B cell (primary cell): ENCODE measurements around the gene SRRM4. TPM values are rescaled to one million over a fixed set of nuclear protein-coding genes. Genes with fewer than 3 reads are reported as not detected.
"Not testable (repeated sequence)": the region's sequence is repeated elsewhere in the genome, so short reads cannot be mapped to it uniquely, and the experiment has no call there.

Source experiments
- ATAC-seq: fragments of 200-7000 bp; cut with Tn5 transposase; one replicate; pipeline ENCODE4 v1.10.0; 2021; ENCODE audit warnings: low read depth, mild to moderate bottlenecking, moderate number of reproducible peaks, moderate library complexity
- CTCF ChIA-PET: fragments of 350-600 bp; sonication (Branson Sonifier 250); formaldehyde crosslinking; loops from one replicate; lab custom pipeline; 2021; ENCODE audit warnings: antibody characterized with exemption, inconsistent platforms; lab: Charles Lee
- POLR2A ChIA-PET: fragments of 350-600 bp; sonication (Branson Sonifier 250); formaldehyde crosslinking; loops from one replicate; lab custom pipeline; 2021; ENCODE audit warnings: antibody characterized with exemption; lab: Charles Lee
- DNase-seq: peaks from one replicate; pipeline ENCODE4 v3.0.0; 2013
- H2AFZ ChIP-seq: 2 replicates; pipeline ENCODE4 v1.6.1; 2012; ENCODE audit warnings: mild to moderate bottlenecking, low read depth, low read length; ENCODE audit not compliant: insufficient read depth, poor library complexity, severe bottlenecking
- H3K27ac ChIP-seq, 2 donors: 1 replicate in 1 of 2; 2 replicates in 1 of 2; pipeline ENCODE4 v1.5.1; 2012 to 2013; ENCODE audit warnings: low read length in 2 of 2, mild to moderate bottlenecking in 2 of 2, moderate library complexity in 1 of 2
- H3K27me3 ChIP-seq, 4 experiments: fragments of 200-600 bp in 1 of 4; sonication (generic) in 1 of 4; replicated peaks in 1 of 4; 1 replicate in 2 of 4; 2 replicates in 2 of 4; pipeline versions ENCODE4 v1.6.1 to v1.7.0; 2013 to 2016; ENCODE audit warnings: low read length in 3 of 4, mild to moderate bottlenecking in 2 of 4, mixed read lengths in 1 of 4, moderate library complexity in 1 of 4; ENCODE audit not compliant: insufficient read depth in 4 of 4, control insufficient read depth in 3 of 4; ENCODE audit errors: control extremely low read depth in 1 of 4
- H3K36me3 ChIP-seq, 2 experiments: replicated peaks in 1 of 2; 1 replicate in 1 of 2; 2 replicates in 1 of 2; pipeline versions ENCODE4 v1.6.1 to v1.7.1; 2013; ENCODE audit warnings: low read length in 1 of 2; ENCODE audit not compliant: insufficient read depth in 2 of 2, control insufficient read depth in 1 of 2; ENCODE audit errors: control extremely low read depth in 1 of 2, extremely low read depth in 1 of 2
- H3K4me1 ChIP-seq, 2 donors: fragments of 200-600 bp in 1 of 2; sonication (generic) in 1 of 2; 1 replicate in 1 of 2; 2 replicates in 1 of 2; pipeline versions ENCODE4 v1.5.1 to v1.6.1; 2013 to 2017; ENCODE audit warnings: low read length in 2 of 2; ENCODE audit not compliant: control insufficient read depth in 2 of 2, insufficient read depth in 2 of 2
- H3K4me2 ChIP-seq: replicated peaks from 2 replicates; pipeline ENCODE3; 2012; ENCODE audit warnings: mild to moderate bottlenecking, low read depth, low read length; ENCODE audit not compliant: poor library complexity, severe bottlenecking
- H3K4me3 ChIP-seq, 5 experiments: fragments of 200-600 bp in 1 of 5; sonication (generic) in 1 of 5; 1 replicate in 3 of 5; 2 replicates in 2 of 5; pipeline versions ENCODE4 v1.5.1 to v1.7.0; 2011 to 2016; ENCODE audit warnings: low read length in 4 of 5, mild to moderate bottlenecking in 4 of 5, low read depth in 2 of 5, control low read depth in 1 of 5, moderate library complexity in 1 of 5; ENCODE audit not compliant: insufficient read depth in 1 of 5; ENCODE audit errors: control extremely low read depth in 1 of 5, extremely low read depth in 1 of 5
- H3K79me2 ChIP-seq: fragments of 200-600 bp; sonication (generic); one replicate; pipeline ENCODE4 v1.6.0; 2016; ENCODE audit warnings: low read length; ENCODE audit not compliant: control insufficient read depth, insufficient read depth
- H3K9ac ChIP-seq: fragments of 200-600 bp; sonication (generic); 2 replicates; pipeline ENCODE4 v1.6.1; 2017; ENCODE audit warnings: mild to moderate bottlenecking, low read length, moderate library complexity
- H3K9me3 ChIP-seq, 3 donors: one replicate each; pipeline versions ENCODE4 v1.6.1 to v1.7.1; 2013; ENCODE audit warnings: low read length in 2 of 3; ENCODE audit not compliant: control insufficient read depth in 2 of 3, insufficient read depth in 1 of 3; ENCODE audit errors: control extremely low read depth in 1 of 3
- H4K20me1 ChIP-seq: 2 replicates; pipeline ENCODE4 v1.6.0; 2012; ENCODE audit warnings: mild to moderate bottlenecking, low read length; ENCODE audit not compliant: insufficient read depth, control insufficient read depth, poor library complexity, severe bottlenecking
- H3K27ac Mint-ChIP-seq: one replicate; pipeline ENCODE4 v1.8.0; 2021; ENCODE audit warnings: mixed read lengths
- H3K27me3 Mint-ChIP-seq: one replicate; pipeline ENCODE4 v1.8.0; 2021; ENCODE audit warnings: mixed read lengths
- H3K4me1 Mint-ChIP-seq: one replicate; pipeline ENCODE4 v1.8.0; 2021; ENCODE audit warnings: mixed read lengths
- H3K4me3 Mint-ChIP-seq: one replicate; pipeline ENCODE4 v1.8.0; 2021; ENCODE audit warnings: mixed read lengths
- H3K9me3 Mint-ChIP-seq: one replicate; pipeline ENCODE4 v1.8.0; 2022; ENCODE audit warnings: mixed read lengths; ENCODE audit not compliant: insufficient read depth
- EZH2 ChIP-seq: IDR thresholded peaks from 2 replicates; pipeline ENCODE4 v1.6.1; 2012; ENCODE audit warnings: borderline replicate concordance, low read depth, mild to moderate bottlenecking, moderate library complexity, low read length; ENCODE audit not compliant: insufficient read depth, poor library complexity, severe bottlenecking
- WGBS: methylation state at CpG from one replicate; pipeline ENCODE4 v1.1.5; 2013; ENCODE audit warnings: missing lambda C conversion rate; ENCODE audit not compliant: insufficient coverage; 5-methylcytosine and 5-hydroxymethylcytosine counted together
- intact Hi-C: fragments of 100-400 bp; cut with micrococcal nuclease; formaldehyde crosslinking; loops from one replicate; pipeline ENCODE4 v1.10.0; 2022
- polyA plus RNA-seq: library from polyadenylated mRNA; depleted of rRNA; stranded (reverse); fragments of >200 nt; gene quantifications from 2 replicates; pipeline ENCODE4 v1.2.3, GENCODE V29; 2012
- total RNA-seq, 2 donors: library from RNA; stranded (reverse); fragments of 120-200 nt in 1 of 2; gene quantifications; 1 replicate in 1 of 2; 2 replicates in 1 of 2; pipeline versions ENCODE4 v1.2.3 to v1.2.4, GENCODE V29; 2013 to 2022
- TF ChIP-seq, protein P1 (sequence below): fragments of 200-600 bp; IDR thresholded peaks from one replicate; pipeline ENCODE4 v1.8.0; 2022; ENCODE audit warnings: antibody characterized with exemption, mild to moderate bottlenecking

SRRM4 gene
- total and polyA plus RNA-seq, 2 donors (not counting 1 experiment from before 2014, with no cell fraction given) = not detected

DNA sequence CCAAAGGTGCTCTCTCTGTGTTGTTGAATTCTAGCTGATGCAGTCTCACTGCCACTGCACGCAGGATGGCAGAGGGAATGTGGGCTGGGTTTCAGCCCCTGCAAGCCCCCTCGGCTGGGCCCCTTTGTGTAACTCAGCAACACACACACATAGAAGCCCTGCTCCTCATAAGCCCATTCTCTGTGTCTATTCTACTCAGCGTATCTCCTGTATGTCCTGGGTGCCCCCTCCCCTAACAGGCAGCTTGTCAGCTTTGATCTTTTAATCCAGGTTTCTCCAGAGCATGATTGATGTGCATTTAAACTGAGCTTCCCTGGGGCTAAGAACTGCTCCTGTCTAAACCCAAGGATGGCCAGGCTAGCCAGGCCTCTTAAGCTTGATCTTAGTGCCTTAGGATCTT is 43.0 kb downstream of the SRRM4 start:
- Mint-ChIP-seq H3K4me1 (no peaks in the 10 kb centered on the region), H3K9me3 (peaks cover 3% of the 10 kb centered on the region), H3K4me3 (no peak overlapping the region), H3K27me3 (peaks cover 8% of the 10 kb centered on the region), H3K27ac (no peak overlapping the region)
- Histone ChIP-seq H3K27ac (no peak overlapping the region), H3K4me3 (no peak overlapping the region), H3K9ac (no peak overlapping the region), H3K27me3 (peaks cover 0 to 4% (median 0%) of the 10 kb centered on the region in 4 experiments), H3K36me3 (no peaks in the 10 kb centered on the region), H3K79me2 (no peaks in the 10 kb centered on the region), H3K9me3 (peaks cover 2 to 9% (median 4%) of the 10 kb centered on the region in 3 donors), H3K4me1 (no peaks in the 10 kb centered on the region), H2AFZ (no peak overlapping the region), H3K4me2 (no peak overlapping the region), H4K20me1 (no peaks in the 10 kb centered on the region)
- ATAC-seq (no peak), DNase-seq (no peak)
- TF ChIP-seq, protein P1, sequence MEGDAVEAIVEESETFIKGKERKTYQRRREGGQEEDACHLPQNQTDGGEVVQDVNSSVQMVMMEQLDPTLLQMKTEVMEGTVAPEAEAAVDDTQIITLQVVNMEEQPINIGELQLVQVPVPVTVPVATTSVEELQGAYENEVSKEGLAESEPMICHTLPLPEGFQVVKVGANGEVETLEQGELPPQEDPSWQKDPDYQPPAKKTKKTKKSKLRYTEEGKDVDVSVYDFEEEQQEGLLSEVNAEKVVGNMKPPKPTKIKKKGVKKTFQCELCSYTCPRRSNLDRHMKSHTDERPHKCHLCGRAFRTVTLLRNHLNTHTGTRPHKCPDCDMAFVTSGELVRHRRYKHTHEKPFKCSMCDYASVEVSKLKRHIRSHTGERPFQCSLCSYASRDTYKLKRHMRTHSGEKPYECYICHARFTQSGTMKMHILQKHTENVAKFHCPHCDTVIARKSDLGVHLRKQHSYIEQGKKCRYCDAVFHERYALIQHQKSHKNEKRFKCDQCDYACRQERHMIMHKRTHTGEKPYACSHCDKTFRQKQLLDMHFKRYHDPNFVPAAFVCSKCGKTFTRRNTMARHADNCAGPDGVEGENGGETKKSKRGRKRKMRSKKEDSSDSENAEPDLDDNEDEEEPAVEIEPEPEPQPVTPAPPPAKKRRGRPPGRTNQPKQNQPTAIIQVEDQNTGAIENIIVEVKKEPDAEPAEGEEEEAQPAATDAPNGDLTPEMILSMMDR = no peak
- TF ChIP-seq EZH2 = no peak
- ChIA-PET CTCF (no interaction called here), POLR2A (no interaction called here)
- WGBS = 50% methylated on average over 1 of the region's 3 CpGs
- intact Hi-C loops = no loop called here

GRCh38 chr12:119025786-119026185 is 44.4 kb downstream of the SRRM4 start:
- Histone ChIP-seq H3K27ac (no peak overlapping the region), H3K4me1 (no peaks in the 10 kb centered on the region), H3K79me2 (no peaks in the 10 kb centered on the region), H3K4me2 (no peak overlapping the region), H3K4me3 (no peak overlapping the region), H3K27me3 (no peaks in the 10 kb centered on the region), H4K20me1 (no peaks in the 10 kb centered on the region), H3K9ac (no peak overlapping the region), H3K9me3 (peaks cover 2 to 7% (median 4%) of the 10 kb centered on the region in 3 donors), H2AFZ (no peak overlapping the region), H3K36me3 (no peaks in the 10 kb centered on the region)
- Mint-ChIP-seq H3K27ac (no peak overlapping the region), H3K27me3 (no peaks in the 10 kb centered on the region), H3K4me3 (no peak overlapping the region), H3K9me3 (peaks cover 3% of the 10 kb centered on the region), H3K4me1 (no peaks in the 10 kb centered on the region)
- DNase-seq = no peak
- ChIA-PET POLR2A (no interaction called here), CTCF (no interaction called here)
- TF ChIP-seq EZH2 = no peak
- TF ChIP-seq, protein P1 = no peak
- ATAC-seq = no peak
- WGBS = 85% methylated on average over 3 of the region's 3 CpGs
- intact Hi-C loops = no loop called here

- intact Hi-C loops = loop anchor here (10.0 kb wide), 1 partner anchor 629 kb away; no protein-coding TSS in a partner anchor
- POLR2A ChIA-PET, H3K27ac ChIP-seq, H3K4me1 Mint-ChIP-seq, ATAC-seq, CTCF ChIA-PET, DNase-seq, H3K4me3 ChIP-seq, H3K27ac Mint-ChIP-seq, H3K9me3 Mint-ChIP-seq, H3K36me3 ChIP-seq, H3K4me3 Mint-ChIP-seq, H4K20me1 ChIP-seq, H3K9ac ChIP-seq, H3K4me2 ChIP-seq, H3K79me2 ChIP-seq, H3K4me1 ChIP-seq, H3K27me3 ChIP-seq, H3K9me3 ChIP-seq, H2AFZ ChIP-seq, H3K27me3 Mint-ChIP-seq: not testable (repeated sequence)
- 94% methylated on average over 13 of the region's 14 CpGs for WGBS
These were observed 52.0 kb downstream of the SRRM4 start for GRCh38 chr12:119033332-119033731.
